Natural killer cell (primary cell): ENCODE results near the gene KLHL30. TPM values are rescaled to one million over a fixed set of nuclear protein-coding genes. Genes with fewer than 3 reads are reported as not detected.

Source experiments
- ATAC-seq, 3 donors: fragments of 150-1000 bp in 2 of 3; fragments of 200-7000 bp in 1 of 3; cut with Tn5 transposase; 1 replicate in 1 of 3; 2 replicates in 2 of 3; pipeline ENCODE4 v1.10.0; 2021; ENCODE audit warnings: mild to moderate bottlenecking in 2 of 3, moderate library complexity in 2 of 3
- DNase-seq, 2 donors: peaks; one replicate each; pipeline versions ENCODE4 v3.0.0 to v3.0.0-alpha.2; 2013 to 2021; ENCODE audit warnings: mixed read lengths in 1 of 2
- H3K27ac ChIP-seq: one replicate; pipeline ENCODE4 v1.5.1; 2013; ENCODE audit warnings: mild to moderate bottlenecking, low read length
- H3K27me3 ChIP-seq: one replicate; pipeline ENCODE4 v1.6.1; 2013; ENCODE audit warnings: low read length; ENCODE audit not compliant: control insufficient read depth, insufficient read depth
- H3K36me3 ChIP-seq: one replicate; pipeline ENCODE4 v1.6.1; 2013; ENCODE audit warnings: low read length; ENCODE audit not compliant: control insufficient read depth, insufficient read depth
- H3K4me1 ChIP-seq: one replicate; pipeline ENCODE4 v1.6.1; 2013; ENCODE audit warnings: low read length; ENCODE audit not compliant: control insufficient read depth, insufficient read depth
- H3K4me3 ChIP-seq: one replicate; pipeline ENCODE4 v1.5.1; 2013; ENCODE audit warnings: low read length
- H3K9me3 ChIP-seq: one replicate; pipeline ENCODE4 v1.6.1; 2013; ENCODE audit warnings: low read length; ENCODE audit not compliant: control insufficient read depth, insufficient read depth
- H3K27ac Mint-ChIP-seq, 2 donors: one replicate each; pipeline ENCODE4 v1.8.0; 2022; ENCODE audit warnings: mild to moderate bottlenecking in 2 of 2, mixed read lengths in 2 of 2, moderate library complexity in 1 of 2
- H3K27me3 Mint-ChIP-seq, 2 donors: one replicate each; pipeline ENCODE4 v1.8.0; 2022; ENCODE audit warnings: low read depth in 2 of 2, mixed read lengths in 2 of 2
- H3K36me3 Mint-ChIP-seq: one replicate; pipeline ENCODE4 v1.8.0; 2022; ENCODE audit warnings: mixed read lengths
- H3K4me1 Mint-ChIP-seq, 2 donors: one replicate each; pipeline ENCODE4 v1.8.0; 2022; ENCODE audit warnings: mixed read lengths in 2 of 2
- H3K4me3 Mint-ChIP-seq: one replicate; pipeline ENCODE4 v1.8.0; 2022; ENCODE audit warnings: mild to moderate bottlenecking, moderate library complexity, mixed read lengths
- H3K9me3 Mint-ChIP-seq, 2 donors: one replicate each; pipeline ENCODE4 v1.8.0; 2022; ENCODE audit warnings: mixed read lengths in 2 of 2
- WGBS: methylation state at CpG from one replicate; pipeline ENCODE4 v1.1.7; 2013; ENCODE audit warnings: missing lambda C conversion rate; ENCODE audit not compliant: insufficient coverage; 5-methylcytosine and 5-hydroxymethylcytosine counted together
- intact Hi-C: fragments of 100-400 bp; cut with micrococcal nuclease; formaldehyde crosslinking; loops from one replicate; pipeline ENCODE4 v1.14.2; 2022
- total RNA-seq, 4 donors: library from RNA; stranded (reverse); fragments of 120-200 nt in 1 of 4; gene quantifications; one replicate each; pipeline versions ENCODE4 v1.2.3 to v1.2.4, GENCODE V29; 2013 to 2022
- TF ChIP-seq, protein P1 (sequence below): fragments of 200-600 bp; IDR thresholded peaks from one replicate; pipeline ENCODE4 v1.8.0; 2022; ENCODE audit warnings: antibody characterized with exemption

The KLHL30 gene
- total RNA-seq, 3 donors from 2014 or later (not counting 1 experiment from before 2014, with no cell fraction given) = not detected

DNA sequence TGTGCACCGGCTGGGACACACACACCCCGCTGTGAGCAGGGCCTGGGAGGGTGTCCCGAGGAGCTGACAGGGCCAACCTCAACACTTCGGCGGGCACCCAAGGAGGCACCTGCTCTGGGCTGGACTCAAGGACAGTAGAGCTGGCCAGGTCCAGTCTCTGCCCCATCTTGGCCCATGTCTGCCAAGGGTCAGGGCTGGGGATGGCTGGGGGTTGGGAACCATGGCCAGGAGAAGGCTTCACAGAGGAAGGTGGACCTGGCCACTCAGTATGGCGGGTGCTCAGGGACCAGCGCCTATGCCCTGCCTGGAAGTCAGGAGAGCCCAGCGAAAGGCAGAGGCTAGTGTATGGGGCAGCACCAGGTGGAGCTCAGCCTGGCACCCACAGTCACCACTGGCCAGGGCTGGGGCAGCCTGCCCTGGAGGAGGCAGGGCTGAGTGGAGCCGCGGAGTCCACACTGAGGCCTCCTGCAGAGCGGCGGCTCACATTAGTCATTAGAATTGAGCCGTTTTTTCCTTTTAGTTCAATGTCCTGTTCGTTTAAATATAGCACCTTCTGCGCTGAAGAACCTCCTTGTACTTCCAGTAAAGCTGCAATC lies 24.5 kb downstream of the KLHL30 start:
- Histone ChIP-seq H3K27ac (no peak overlapping the region), H3K27me3 (peaks cover 11% of the 10 kb centered on the region), H3K36me3 (peaks cover 2% of the 10 kb centered on the region), H3K4me3 (no peak overlapping the region), H3K4me1 (peaks cover 22% of the 10 kb centered on the region), H3K9me3 (no peaks in the 10 kb centered on the region)
- Mint-ChIP-seq H3K27me3 (peaks cover 0 to 12% of the 10 kb centered on the region in 2 donors), H3K9me3 (no peaks in the 10 kb centered on the region), H3K4me1 (peaks cover 7 to 21% of the 10 kb centered on the region in 2 donors), H3K4me3 (no peak overlapping the region), H3K27ac (no peak overlapping the region), H3K36me3 (no peaks in the 10 kb centered on the region)
- ATAC-seq (no peak), DNase-seq (no peak)
- TF ChIP-seq, protein P1, sequence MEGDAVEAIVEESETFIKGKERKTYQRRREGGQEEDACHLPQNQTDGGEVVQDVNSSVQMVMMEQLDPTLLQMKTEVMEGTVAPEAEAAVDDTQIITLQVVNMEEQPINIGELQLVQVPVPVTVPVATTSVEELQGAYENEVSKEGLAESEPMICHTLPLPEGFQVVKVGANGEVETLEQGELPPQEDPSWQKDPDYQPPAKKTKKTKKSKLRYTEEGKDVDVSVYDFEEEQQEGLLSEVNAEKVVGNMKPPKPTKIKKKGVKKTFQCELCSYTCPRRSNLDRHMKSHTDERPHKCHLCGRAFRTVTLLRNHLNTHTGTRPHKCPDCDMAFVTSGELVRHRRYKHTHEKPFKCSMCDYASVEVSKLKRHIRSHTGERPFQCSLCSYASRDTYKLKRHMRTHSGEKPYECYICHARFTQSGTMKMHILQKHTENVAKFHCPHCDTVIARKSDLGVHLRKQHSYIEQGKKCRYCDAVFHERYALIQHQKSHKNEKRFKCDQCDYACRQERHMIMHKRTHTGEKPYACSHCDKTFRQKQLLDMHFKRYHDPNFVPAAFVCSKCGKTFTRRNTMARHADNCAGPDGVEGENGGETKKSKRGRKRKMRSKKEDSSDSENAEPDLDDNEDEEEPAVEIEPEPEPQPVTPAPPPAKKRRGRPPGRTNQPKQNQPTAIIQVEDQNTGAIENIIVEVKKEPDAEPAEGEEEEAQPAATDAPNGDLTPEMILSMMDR = no peak
- intact Hi-C loops = no loop called here
- WGBS = 69% methylated on average over 15 of the region's 15 CpGs

DNA sequence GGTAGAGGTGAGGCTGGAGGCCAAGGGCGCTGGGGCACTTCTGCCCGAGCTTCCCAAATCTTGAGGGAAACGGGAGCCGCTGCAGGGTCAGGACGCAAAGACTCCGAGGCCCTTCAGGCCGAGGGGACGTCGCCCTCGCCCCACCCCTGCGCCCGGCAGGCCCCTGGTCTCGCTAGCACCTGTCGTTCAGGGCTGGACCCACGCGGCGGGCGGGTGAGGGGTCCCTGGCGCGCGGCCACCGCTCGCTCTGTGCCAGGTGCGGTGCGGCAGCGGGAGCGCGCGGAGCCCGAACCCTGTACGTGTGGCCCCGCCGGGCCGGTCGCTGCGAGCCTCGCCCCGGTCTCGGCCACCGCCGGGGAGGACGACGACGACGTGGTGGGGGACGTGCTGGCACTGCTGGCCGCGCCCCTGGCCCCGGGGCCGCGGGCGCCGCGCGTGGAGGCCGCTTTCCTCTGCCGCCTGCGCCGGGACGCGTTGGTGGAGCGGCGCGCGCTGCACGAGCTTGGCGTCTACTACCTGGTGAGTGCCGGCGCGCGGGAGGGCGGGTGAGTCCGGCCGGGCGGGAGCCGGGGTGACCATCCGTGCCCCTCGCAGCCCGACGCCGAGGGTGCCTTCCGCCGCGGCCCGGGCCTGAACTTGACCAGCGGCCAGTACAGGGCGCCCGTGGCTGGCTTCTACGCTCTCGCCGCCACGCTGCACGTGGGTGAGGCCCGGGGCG lies 25.2 kb downstream of the KLHL30 start:
- intact Hi-C loops = no loop called here
- peaks cover 13 to 21% of the 10 kb centered on the region in 2 donors for H3K4me1 Mint-ChIP-seq
- H3K36me3 Mint-ChIP-seq = no peaks in the 10 kb centered on the region
- TF ChIP-seq, protein P1 = no peak
- no peak overlapping the region for H3K27ac ChIP-seq
- H3K4me1 ChIP-seq = peaks cover 16% of the 10 kb centered on the region
- H3K27me3 ChIP-seq = peaks cover 9% of the 10 kb centered on the region
- no peaks in the 10 kb centered on the region for H3K9me3 Mint-ChIP-seq
- H3K4me3 ChIP-seq = no peak overlapping the region
- peaks cover 0 to 12% of the 10 kb centered on the region in 2 donors for H3K27me3 Mint-ChIP-seq
- DNase-seq (no peak), ATAC-seq (peak in 1 of 3 donors; percentile 31)
- peaks cover 7% of the 10 kb centered on the region for H3K36me3 ChIP-seq
- H3K27ac Mint-ChIP-seq = no peak overlapping the region
- H3K4me3 Mint-ChIP-seq = no peak overlapping the region
- H3K9me3 ChIP-seq = no peaks in the 10 kb centered on the region
- WGBS = 5% methylated on average over 95 of the region's 95 CpGs

DNA sequence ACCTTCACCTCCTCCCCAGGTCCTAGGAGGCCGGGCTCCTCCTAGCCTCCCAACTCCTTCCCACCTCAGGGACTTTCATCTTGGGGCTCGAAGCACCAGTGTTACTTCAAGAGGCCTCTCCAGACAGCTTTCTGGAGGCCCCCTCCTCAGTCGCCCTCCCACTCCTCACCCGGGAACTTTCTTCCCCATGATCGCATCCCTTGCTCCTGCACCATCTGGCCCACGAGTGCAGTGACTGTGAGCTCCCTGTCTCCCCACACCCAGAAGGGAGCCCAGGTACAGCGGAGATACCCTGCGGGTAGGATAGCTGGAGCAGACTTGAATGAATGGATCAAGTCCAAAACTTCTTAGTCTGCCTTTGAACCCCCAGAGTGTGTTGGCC lies 26.4 kb downstream of the KLHL30 start:
- DNase-seq = no peak
- Histone ChIP-seq H3K36me3 (peaks cover 17% of the 10 kb centered on the region), H3K4me1 (peaks cover 10% of the 10 kb centered on the region), H3K27me3 (peaks cover 3% of the 10 kb centered on the region), H3K4me3 (no peak overlapping the region), H3K9me3 (no peaks in the 10 kb centered on the region), H3K27ac (no peak overlapping the region)
- TF ChIP-seq, protein P1 = no peak
- 94% methylated on average over 8 of the region's 8 CpGs for WGBS
- intact Hi-C loops = loop anchor here (5.0 kb wide), 1 partner anchor 37 kb away; the partner anchor contains the start of gene ILKAP
- peaks cover 17 to 19% of the 10 kb centered on the region in 2 donors for H3K4me1 Mint-ChIP-seq
- ATAC-seq = no peak
- no peaks in the 10 kb centered on the region for H3K9me3 Mint-ChIP-seq
- no peaks in the 10 kb centered on the region for H3K36me3 Mint-ChIP-seq
- H3K27me3 Mint-ChIP-seq = peaks cover 0 to 5% of the 10 kb centered on the region in 2 donors
- peak overlapping the region; percentile 69 for H3K4me3 Mint-ChIP-seq
- H3K27ac Mint-ChIP-seq = no peak overlapping the region
